A172 (cell line): ENCODE measurements around the gene HSPA12B. TPM values are rescaled to one million over a fixed set of nuclear protein-coding genes. Genes with fewer than 3 reads are reported as not detected.
"Not testable (repeated sequence)": the region's sequence is repeated elsewhere in the genome, so short reads cannot be mapped to it uniquely, and the experiment has no call there.

ENCODE experiments used
- DNase-seq: peaks from one replicate; pipeline ENCODE4 v3.0.0-alpha.2; 2015; ENCODE audit warnings: low spot score
- total RNA-seq: library from RNA; depleted of rRNA; stranded (reverse); fragments of >200 nt; shearing (Covaris generic); gene quantifications from 2 replicates; pipeline ENCODE4 v1.2.3, GENCODE V29; 2014; rRNA removed

HSPA12B gene
- total RNA-seq, 1 experiment from 2014 or later = not detected

DNA sequence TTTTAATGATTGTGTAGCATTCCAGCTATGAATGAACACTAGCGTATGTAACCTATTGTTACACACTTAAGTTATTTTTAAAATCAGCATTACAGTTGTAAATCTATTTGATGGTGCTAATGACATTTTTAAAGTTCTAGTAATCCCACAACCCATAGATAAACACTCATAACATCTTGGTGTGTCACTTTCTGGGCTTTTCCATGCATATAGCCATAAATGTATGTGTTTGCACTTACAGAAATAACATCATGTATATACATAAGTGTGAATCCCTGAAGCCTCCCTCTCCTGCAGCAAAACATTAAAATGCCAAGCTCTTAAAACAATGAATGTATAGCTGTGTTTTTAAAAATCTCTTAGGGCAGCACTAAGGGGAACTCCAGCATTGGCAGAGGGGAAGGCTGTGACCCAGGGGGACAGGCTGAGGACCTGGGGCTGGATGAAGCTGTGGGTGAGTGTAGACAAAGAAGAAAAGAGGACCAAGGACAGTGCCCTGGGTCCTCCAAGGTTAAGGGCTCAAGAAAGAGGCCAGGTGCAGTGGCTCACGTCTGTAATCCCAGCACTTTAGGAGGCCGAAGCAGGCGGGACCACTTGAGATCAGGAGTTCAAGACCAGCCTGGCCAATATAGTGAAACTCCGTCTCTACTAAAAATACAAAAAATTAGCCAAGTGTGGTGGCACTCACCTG, 55.0 kb downstream of the HSPA12B start:
- no peak for DNase-seq

DNA sequence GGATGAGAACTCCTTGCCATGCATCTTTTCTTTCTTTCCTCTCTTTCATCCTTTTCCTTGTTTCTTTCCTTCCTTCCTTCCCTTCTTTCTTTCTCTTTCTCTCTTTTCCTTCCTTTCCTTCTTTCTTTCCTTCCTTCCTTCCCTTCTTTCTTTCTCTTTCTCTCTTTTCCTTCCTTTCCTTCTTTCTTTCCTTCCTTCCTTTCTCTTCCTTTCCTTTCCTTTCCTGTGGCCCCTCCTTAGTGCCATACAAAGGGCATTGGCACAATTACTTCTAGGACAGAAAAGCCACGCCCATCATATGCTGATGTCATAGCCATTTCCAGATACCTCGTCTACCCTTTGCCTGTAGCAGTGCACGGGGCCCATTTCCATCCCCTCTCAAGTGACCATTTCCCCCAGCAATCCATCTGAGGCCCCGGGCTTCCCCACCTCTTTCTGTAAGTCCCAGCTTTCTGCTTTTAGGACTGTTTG, 56.2 kb downstream of the HSPA12B start:
- peak; percentile 43 for DNase-seq

DNA sequence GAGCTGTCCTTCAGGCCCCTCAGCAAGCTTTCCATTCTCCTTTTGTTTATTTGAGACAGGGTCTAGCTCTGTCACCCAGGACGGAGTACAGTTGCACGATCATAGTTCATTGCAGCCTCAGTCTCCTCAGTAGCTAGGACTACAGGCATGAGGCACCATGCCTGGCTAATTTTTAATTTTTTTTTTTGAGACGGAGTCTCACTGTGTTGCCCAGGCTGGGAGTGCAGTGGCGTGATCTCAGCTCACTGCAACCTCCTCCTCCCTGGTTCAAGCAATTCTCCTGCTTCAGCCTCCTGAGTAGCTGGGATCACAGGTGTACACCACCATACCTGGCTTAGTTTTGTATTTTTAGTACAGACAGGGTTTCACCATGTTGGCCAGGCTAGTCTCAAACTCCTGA, 56.7 kb downstream of the HSPA12B start:
- DNase-seq = not testable (repeated sequence)

DNA sequence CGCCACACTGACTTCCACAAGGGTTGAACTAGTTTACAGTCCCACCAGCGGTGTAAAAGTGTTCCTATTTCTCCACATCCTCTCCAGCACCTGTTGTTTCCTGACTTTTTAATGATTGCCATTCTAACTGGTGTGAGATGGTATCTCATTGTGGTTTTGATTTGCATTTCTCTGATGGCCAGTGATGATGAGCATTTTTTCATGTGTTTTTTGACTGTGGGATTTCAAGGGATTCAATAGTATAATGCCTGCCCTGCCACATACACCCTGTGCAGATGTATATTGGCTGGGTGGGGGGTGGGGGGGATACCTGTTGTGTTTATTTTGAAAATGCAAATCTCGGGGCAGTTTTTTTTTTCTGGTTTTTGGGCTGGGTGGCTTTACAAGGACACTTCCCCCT, 61.7 kb downstream of the HSPA12B start:
- DNase-seq = not testable (repeated sequence)

DNA sequence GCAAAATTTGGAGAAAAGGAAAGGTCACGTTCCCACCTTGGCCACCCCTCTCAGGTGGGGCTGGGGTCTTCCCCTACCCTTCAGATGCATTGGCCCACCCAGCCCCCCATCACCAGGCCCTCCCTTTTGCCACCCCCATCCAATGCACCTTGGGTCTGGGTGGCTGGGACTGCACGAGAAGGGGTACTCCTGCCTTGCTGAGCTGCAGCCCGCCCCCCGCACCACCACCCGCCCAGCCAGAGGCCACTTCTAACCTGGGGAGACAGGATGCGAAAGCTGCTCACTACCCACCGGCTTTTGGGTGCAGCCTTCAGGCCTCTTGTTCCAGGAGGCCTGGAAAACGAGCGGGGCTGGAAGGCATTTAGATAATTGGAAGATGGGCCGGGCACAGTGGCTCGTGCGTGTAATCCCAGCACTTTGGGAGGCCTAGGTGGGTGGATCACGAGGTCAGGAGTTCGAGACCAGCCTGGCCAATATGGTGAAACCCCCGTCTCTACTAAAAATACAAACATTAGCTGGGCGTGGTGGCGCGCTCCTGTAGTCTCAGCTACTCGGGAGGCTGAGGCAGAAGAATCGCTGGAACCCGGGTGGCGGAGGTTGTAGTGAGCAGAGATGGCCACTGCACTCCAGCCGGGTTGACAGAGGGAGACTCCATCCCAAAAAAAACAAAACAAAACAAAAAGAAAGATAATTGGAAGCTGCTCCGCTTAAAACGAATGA, 62.4 kb downstream of the HSPA12B start:
- DNase-seq = no peak

DNA sequence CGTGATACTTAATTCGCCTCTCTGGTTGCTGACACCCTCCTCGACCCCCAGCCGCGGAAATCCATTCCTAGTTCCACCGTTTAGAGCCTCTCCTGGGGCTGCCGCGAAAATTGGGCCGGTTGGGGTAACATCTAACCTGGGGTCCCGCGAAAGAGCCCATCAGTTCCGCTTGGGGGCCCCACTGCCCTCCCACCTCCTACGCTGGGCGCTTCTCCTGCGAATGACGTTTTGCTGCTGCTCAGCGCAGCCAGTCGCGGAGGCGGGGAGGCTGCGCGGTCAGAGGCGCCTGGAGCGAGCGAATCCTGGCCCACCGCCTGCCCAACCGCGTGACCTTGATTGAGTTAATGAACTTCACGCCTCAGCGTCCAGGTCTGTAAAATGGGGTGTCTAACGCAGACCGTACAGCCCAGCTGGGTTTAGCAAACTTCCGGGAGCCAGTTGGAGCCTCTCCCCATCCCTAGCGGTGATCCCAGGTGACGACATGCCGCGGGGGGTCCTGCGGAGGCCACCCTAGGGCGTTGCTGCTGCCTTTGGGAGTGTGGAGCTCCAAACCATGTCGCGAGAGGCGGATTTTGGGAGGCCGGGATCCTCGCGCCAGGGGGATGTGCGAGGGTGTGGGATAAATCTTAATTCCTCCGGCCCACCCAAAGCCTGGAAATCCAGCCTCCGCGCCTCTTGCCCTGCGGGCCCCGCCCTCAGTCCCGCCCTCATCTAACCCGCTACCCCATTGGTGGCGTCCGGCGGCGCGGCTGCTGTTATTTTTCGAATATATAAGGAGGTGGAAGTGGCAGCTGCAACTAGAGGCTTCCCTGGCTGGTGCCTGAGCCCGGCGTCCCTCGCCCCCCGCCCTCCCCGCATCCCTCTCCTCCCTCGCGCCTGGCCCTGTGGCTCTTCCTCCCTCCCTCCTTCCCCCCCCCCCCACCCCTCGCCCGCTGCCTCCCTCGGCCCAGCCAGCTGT, 63.3 kb downstream of the HSPA12B start, which contains the start of gene CDC25B:
Gene CDC25B, plus strand, starts transcription at position 800 of the 958 bp plus-strand sequence. CDS start 222 bp downstream, outside the sequence.
- DNase-seq = peak; percentile 93

DNA sequence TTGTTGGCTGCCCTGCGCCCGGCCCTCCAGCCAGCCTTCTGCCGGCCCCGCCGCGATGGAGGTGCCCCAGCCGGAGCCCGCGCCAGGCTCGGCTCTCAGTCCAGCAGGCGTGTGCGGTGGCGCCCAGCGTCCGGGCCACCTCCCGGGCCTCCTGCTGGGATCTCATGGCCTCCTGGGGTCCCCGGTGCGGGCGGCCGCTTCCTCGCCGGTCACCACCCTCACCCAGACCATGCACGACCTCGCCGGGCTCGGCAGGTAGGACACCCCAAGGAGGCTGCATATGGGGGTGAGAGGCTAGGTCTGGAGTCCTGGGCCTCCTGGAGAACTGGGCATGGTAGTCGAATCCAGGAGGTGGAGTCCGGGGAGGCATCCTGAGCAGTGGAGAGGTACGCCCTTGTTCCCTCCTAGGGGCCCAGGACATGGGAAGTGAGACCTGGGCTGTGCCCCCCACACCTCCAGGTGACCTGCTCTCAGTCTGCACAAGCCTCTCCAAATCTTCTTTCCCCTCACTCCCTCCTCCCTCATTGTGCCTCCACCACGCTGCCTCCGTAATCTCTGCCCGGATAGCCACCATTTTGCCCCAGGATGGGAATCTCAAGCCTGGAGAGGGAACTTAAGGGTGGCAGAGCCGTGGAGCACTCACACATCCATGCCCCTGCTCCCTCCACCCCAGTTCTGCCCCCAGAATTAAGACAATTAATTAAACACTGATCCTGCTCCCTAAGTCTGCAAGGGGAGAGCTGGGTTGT, 64.2 kb downstream of the HSPA12B start:
- DNase-seq = peak; percentile 23

DNA sequence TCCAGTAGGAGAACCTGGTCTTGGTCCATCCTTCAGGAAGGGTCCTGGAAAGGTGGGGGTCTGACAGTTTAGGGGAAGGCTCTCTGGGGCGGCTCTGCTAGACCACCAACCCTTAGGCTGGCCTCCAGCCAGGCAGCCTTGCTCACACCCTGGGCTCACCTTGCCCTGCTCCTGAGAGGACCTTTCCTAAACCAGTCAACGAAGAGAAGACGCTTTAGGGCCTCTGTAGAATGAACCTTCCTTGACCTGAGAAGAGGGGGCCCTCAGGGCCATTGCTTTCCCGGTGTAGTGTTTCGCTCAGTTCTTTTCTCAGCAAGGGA, 64.7 kb downstream of the HSPA12B start:
- DNase-seq = no peak

DNA sequence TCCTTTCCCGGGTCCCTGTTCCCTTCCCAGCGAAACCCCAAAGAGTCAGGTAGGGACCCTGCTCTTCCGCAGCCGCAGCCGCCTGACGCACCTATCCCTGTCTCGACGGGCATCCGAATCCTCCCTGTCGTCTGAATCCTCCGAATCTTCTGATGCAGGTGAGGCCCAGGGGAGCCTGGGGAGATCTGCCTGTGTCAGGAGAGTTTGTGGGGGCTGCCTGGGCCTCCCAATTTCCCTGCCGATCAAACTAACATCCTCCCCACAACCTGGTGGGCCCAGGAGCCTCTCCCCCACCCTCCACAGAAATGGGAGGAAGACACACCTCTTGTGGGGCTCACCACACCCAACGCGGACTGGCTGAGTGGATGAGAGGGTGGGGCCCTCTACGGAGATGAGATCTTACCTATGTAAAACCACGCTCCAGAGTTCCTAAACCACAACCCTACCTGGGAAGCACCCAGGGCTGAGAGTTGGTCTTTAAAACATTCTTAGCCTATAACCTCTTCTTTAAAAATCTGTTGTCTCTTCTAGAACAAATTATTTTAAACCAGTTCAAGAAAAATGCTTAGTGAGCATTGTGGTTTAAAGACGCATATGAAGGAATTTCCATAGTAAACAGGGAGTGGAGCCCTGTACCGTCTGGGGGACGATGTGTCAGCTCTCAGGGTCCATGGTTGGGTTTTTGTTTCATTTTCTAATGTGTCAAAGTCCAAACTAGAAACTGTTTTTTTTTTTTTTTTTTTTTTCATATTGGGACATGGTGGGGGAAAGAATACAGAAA, 65.3 kb downstream of the HSPA12B start:
- peak; percentile 46 for DNase-seq

DNA sequence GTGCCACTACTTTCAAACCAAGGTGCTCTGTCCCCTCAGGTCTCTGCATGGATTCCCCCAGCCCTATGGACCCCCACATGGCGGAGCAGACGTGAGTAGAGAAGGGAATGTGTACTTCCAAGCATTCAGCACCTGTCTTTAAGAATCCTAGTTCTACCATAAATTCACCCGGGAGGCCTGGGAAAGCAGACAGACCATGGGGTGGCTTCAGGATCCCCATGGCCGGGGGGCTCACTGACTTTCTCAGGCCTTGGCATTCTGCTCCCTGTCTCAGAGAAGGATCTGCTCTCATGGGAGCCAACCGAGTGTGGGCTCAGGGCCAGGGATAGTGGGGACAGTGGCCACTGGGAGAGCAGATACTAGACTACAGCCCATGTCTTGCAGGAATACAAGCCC, 65.9 kb downstream of the HSPA12B start:
- DNase-seq = no peak

DNA sequence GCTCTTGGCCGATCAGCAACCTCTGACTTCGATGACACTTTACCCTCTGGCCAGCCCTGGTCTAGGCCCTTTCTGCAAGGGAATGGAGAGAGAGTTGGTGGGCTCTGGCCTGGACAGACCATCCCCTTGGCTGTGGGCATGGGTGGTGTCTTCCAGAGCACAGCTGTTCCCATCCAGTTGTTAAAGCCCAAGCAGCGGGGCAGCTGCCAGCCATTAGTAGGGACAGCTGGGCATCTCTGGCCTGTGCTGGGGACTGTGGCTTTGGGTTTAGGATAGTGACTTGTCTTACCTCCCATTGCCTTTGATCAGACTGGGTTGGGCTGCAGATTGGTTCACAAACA, 66.4 kb downstream of the HSPA12B start:
- no peak for DNase-seq

DNA sequence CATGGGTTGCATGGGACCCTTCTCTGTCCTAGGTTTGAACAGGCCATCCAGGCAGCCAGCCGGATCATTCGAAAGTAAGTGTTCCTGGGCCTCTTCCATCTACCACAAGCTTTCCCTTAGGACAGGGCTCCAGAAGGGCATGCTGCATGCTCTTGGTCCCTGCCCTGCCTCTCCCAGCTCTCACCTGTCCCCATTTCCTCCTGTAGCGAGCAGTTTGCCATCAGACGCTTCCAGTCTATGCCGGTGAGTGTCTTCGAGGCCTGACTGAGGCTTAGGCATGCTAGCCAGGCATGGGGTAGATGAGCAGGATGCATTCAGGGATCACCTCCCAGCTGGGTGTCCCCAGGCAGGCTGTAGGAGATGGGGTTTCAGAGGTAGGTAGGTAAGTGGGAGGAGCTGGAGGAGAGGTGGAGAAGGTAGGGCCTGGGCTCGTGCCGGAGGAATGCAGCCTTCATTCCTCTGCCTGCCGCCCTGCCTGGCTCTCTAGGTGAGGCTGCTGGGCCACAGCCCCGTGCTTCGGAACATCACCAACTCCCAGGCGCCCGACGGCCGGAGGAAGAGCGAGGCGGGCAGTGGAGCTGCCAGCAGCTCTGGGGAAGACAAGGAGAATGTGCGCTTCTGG, 67.9 kb downstream of the HSPA12B start:
- DNase-seq = no peak

DNA sequence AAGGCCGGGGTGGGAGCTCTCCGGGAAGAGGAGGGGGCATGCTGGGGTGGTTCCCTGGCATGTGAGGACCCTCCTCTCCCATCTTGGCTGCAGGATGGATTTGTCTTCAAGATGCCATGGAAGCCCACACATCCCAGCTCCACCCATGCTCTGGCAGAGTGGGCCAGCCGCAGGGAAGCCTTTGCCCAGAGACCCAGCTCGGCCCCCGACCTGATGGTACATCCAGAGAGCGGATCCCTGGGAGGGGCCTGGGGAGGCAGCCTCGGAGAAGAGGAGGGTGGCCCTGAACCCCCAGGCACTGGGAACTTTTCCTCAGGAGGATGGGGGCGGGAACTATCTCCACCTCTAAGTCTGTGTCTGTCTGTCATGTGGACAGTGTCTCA, 68.4 kb downstream of the HSPA12B start:
- DNase-seq = no peak

DNA sequence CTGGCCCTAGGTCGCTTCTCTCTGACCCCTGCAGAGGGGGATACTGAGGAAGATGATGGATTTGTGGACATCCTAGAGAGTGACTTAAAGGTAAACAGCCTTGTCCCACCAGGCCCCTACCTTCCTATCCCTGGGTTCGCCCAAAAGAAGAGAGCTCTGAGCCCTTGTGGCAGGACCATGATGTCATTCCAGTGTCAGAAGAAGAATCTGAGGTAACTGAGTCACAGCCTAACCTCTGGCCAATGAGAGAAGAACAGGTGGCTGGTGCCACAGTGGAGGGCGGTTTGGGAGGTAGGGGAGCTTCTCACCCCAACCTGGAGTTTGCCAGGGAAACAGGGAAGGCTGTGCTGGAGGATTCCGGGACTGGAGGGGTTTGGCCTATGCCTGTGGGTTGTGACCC, 68.8 kb downstream of the HSPA12B start:
- DNase-seq = no peak

DNA sequence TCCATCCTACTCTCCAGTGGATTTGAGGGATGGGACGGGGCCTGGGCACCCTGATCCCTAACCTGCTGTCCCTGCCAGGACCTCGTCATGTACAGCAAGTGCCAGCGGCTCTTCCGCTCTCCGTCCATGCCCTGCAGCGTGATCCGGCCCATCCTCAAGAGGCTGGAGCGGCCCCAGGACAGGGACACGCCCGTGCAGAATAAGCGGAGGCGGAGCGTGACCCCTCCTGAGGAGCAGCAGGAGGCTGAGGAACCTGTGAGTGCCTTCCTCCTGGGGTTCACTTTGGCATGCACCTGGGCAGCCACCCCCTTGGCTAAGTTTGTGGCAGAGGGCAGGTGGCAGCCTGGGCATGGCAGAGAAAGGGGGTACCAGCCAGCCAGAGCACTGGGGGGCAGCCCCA, 69.4 kb downstream of the HSPA12B start:
- DNase-seq = no peak

Other genes with a start within 250 kb of the HSPA12B start
- gene GFRA4, start 69.3 kb upstream of the HSPA12B start, total RNA-seq = not detected in 2 replicates
- gene ADAM33, start 50.7 kb upstream of the HSPA12B start, total RNA-seq = not detected in 2 replicates
- gene SIGLEC1, start 20.1 kb upstream of the HSPA12B start, total RNA-seq = 0.07 TPM in 1 of 2 replicates, not detected in the other
- 108 and 110 TPM in 2 replicates for gene ADISSP, start 35.1 kb downstream of the HSPA12B start, total RNA-seq
- gene SPEF1, start 48.8 kb downstream of the HSPA12B start, total RNA-seq = 0.67 TPM in 1 of 2 replicates, not detected in the other
- 94.1 and 129 TPM in 2 replicates for gene CENPB, start 54.1 kb downstream of the HSPA12B start, total RNA-seq
- 63.0 and 65.5 TPM in 2 replicates for gene CDC25B, start 63.6 kb downstream of the HSPA12B start, total RNA-seq
- gene AP5S1, start 87.9 kb downstream of the HSPA12B start, total RNA-seq = 22.6 and 27.7 TPM in 2 replicates
- 18.6 and 23.9 TPM in 2 replicates for gene MAVS, start 114.1 kb downstream of the HSPA12B start, total RNA-seq
- gene PANK2, start 156.7 kb downstream of the HSPA12B start, total RNA-seq = 62.1 and 97.0 TPM in 2 replicates